H1 (cell line): Measurements from ENCODE around the gene ZNF536. TPM values are rescaled to one million over a fixed set of nuclear protein-coding genes. Genes with fewer than 3 reads are reported as not detected.

Experiments used
- CTCF ChIA-PET: fragments of 300-600 bp; sonication (Branson Sonifier 250); formaldehyde crosslinking; loops from one replicate; lab custom pipeline; 2021; ENCODE audit not compliant: partially characterized antibody; lab: Charles Lee
- POLR2A ChIA-PET: fragments of 300-600 bp; sonication (Branson Sonifier 250); formaldehyde crosslinking; loops from one replicate; lab custom pipeline; 2021; ENCODE audit warnings: inconsistent platforms; ENCODE audit not compliant: partially characterized antibody; lab: Charles Lee
- DNase-seq, 2 experiments: peaks; one replicate each; pipeline versions ENCODE4 v3.0.0 to v3.0.0-alpha.2; 2010 to 2022; ENCODE audit warnings: low spot score in 2 of 2, low read depth in 1 of 2, mixed read lengths in 1 of 2
- FAIRE-seq: peaks from 2 replicates; lab custom pipeline; 2011; peaks lifted over from hg19 to GRCh38; lab: Jason Lieb, UNC
- H2AFZ ChIP-seq: 2 replicates; pipeline ENCODE4 v1.8.1; 2012; ENCODE audit warnings: low read length, inconsistent platforms
- H2AK5ac ChIP-seq: 2 replicates; pipeline ENCODE4 v1.6.1; 2013; ENCODE audit warnings: low read depth, low read length
- H2BK120ac ChIP-seq: replicated peaks from 2 replicates; pipeline ENCODE3; 2013; ENCODE audit warnings: low read depth, low read length, inconsistent platforms
- H2BK12ac ChIP-seq: 2 replicates; pipeline ENCODE4 v1.6.1; 2013; ENCODE audit warnings: low read depth, low read length
- H2BK15ac ChIP-seq: 2 replicates; pipeline ENCODE4 v1.6.1; 2013; ENCODE audit warnings: low read length
- H2BK20ac ChIP-seq: 2 replicates; pipeline ENCODE4 v1.6.1; 2013; ENCODE audit warnings: low read length
- H2BK5ac ChIP-seq: 2 replicates; pipeline ENCODE4 v1.6.1; 2013; ENCODE audit warnings: low read depth, low read length
- H3K14ac ChIP-seq: 2 replicates; pipeline ENCODE4 v1.6.1; 2013; ENCODE audit warnings: inconsistent platforms; ENCODE audit not compliant: insufficient read length
- H3K18ac ChIP-seq: 2 replicates; pipeline ENCODE4 v1.6.1; 2013; ENCODE audit warnings: low read length; ENCODE audit errors: extremely low read depth
- H3K23ac ChIP-seq: 2 replicates; pipeline ENCODE4 v1.6.1; 2013; ENCODE audit warnings: inconsistent platforms; ENCODE audit not compliant: insufficient read length
- H3K23me2 ChIP-seq: 2 replicates; pipeline ENCODE4 v1.6.1; 2013; ENCODE audit warnings: low read depth, low read length
- H3K27ac ChIP-seq: 2 replicates; pipeline ENCODE4 v1.6.1; 2011; ENCODE audit warnings: low read depth, low read length, inconsistent platforms
- H3K27me3 ChIP-seq, 4 experiments: replicated peaks in 1 of 4; 1 replicate in 1 of 4; 2 replicates in 3 of 4; pipeline versions ENCODE4 v1.6.1 to v1.8.1; 2011 to 2013; ENCODE audit warnings: low read length in 3 of 4, mild to moderate bottlenecking in 3 of 4, inconsistent platforms in 2 of 4, mixed read lengths in 2 of 4, moderate library complexity in 1 of 4; ENCODE audit not compliant: control insufficient read depth in 3 of 4, insufficient read depth in 3 of 4; ENCODE audit errors: extremely low read depth in 1 of 4
- H3K36me3 ChIP-seq, 4 experiments: 2 replicates each; pipeline versions ENCODE4 v1.6.1 to v1.8.1; 2011 to 2013; ENCODE audit warnings: mild to moderate bottlenecking in 4 of 4, low read length in 3 of 4, moderate library complexity in 2 of 4, control low read depth in 1 of 4, inconsistent platforms in 1 of 4; ENCODE audit not compliant: insufficient read depth in 4 of 4, control insufficient read depth in 2 of 4
- H3K4ac ChIP-seq: replicated peaks from 2 replicates; pipeline ENCODE3; 2013; ENCODE audit warnings: low read length, low read depth, mixed read lengths, inconsistent platforms; ENCODE audit not compliant: insufficient read length
- H3K4me1 ChIP-seq, 4 experiments: replicated peaks in 1 of 4; 1 replicate in 1 of 4; 2 replicates in 3 of 4; pipeline versions ENCODE4 v1.6.1 to v1.8.1; 2011 to 2013; ENCODE audit warnings: low read length in 3 of 4, inconsistent platforms in 2 of 4, mixed read lengths in 1 of 4; ENCODE audit not compliant: insufficient read depth in 4 of 4, control insufficient read depth in 3 of 4
- H3K4me2 ChIP-seq, 2 experiments: 2 replicates each; pipeline versions ENCODE4 v1.6.1 to v1.8.1; 2011 to 2013; ENCODE audit warnings: low read depth in 2 of 2, low read length in 2 of 2, control low read depth in 1 of 2, inconsistent platforms in 1 of 2, mild to moderate bottlenecking in 1 of 2; ENCODE audit not compliant: insufficient read depth in 1 of 2
- H3K4me3 ChIP-seq, 4 experiments: fragments of 200-600, 300-600 bp in 1 of 4; sonication (generic), shearing (Covaris generic), sonication (Bioruptor Twin) in 1 of 4; 2 replicates each; pipeline versions ENCODE4 v1.5.1 to v1.8.1; 2011 to 2016; ENCODE audit warnings: low read length in 4 of 4, low read depth in 3 of 4, control low read depth in 2 of 4, inconsistent platforms in 2 of 4, mild to moderate bottlenecking in 2 of 4, mixed read lengths in 1 of 4, moderate library complexity in 1 of 4; ENCODE audit not compliant: insufficient read depth in 2 of 4; ENCODE audit errors: extremely low read depth in 1 of 4
- H3K56ac ChIP-seq: replicated peaks from 2 replicates; pipeline ENCODE3; 2013; ENCODE audit warnings: low read depth, mild to moderate bottlenecking, mixed read lengths, low read length, inconsistent platforms; ENCODE audit not compliant: insufficient read length
- H3K79me1 ChIP-seq: 2 replicates; pipeline ENCODE4 v1.6.1; 2013; ENCODE audit warnings: low read depth, low read length, control low read depth
- H3K79me2 ChIP-seq, 2 experiments: 2 replicates each; pipeline versions ENCODE4 v1.6.1 to v1.8.1; 2012 to 2013; ENCODE audit warnings: low read length in 2 of 2, mild to moderate bottlenecking in 2 of 2, inconsistent platforms in 1 of 2; ENCODE audit not compliant: insufficient read depth in 2 of 2, control insufficient read depth in 1 of 2
- H3K9ac ChIP-seq, 4 experiments: replicated peaks in 1 of 4; 1 replicate in 1 of 4; 2 replicates in 3 of 4; pipeline versions ENCODE4 v1.6.1 to v1.8.1; 2011 to 2013; ENCODE audit warnings: low read depth in 3 of 4, low read length in 3 of 4, control low read depth in 2 of 4, mild to moderate bottlenecking in 2 of 4, moderate library complexity in 2 of 4, inconsistent platforms in 1 of 4; ENCODE audit errors: extremely low read depth in 1 of 4
- H3K9me3 ChIP-seq, 2 experiments: 2 replicates each; pipeline versions ENCODE4 v1.6.1 to v1.8.1; 2012 to 2013; ENCODE audit warnings: mild to moderate bottlenecking in 2 of 2, moderate library complexity in 2 of 2, control low read depth in 1 of 2, inconsistent platforms in 1 of 2, low read depth in 1 of 2, low read length in 1 of 2, mixed read lengths in 1 of 2; ENCODE audit not compliant: insufficient read depth in 2 of 2
- H4K20me1 ChIP-seq, 2 experiments: replicated peaks in 1 of 2; 2 replicates each; pipeline versions ENCODE3 to v1.8.1; 2011 to 2013; ENCODE audit warnings: inconsistent platforms in 2 of 2, low read length in 2 of 2, mild to moderate bottlenecking in 1 of 2; ENCODE audit not compliant: insufficient read depth in 2 of 2, control insufficient read depth in 1 of 2
- H4K5ac ChIP-seq: 2 replicates; pipeline ENCODE4 v1.6.1; 2013; ENCODE audit warnings: low read length, low read depth, mixed read lengths, inconsistent platforms; ENCODE audit not compliant: insufficient read length
- H4K8ac ChIP-seq: 2 replicates; pipeline ENCODE4 v1.8.0; 2013; ENCODE audit warnings: mild to moderate bottlenecking, moderate library complexity, low read length, inconsistent platforms; ENCODE audit not compliant: insufficient read depth; ENCODE audit errors: extremely low read depth
- H4K91ac ChIP-seq: replicated peaks from 2 replicates; pipeline ENCODE3; 2013; ENCODE audit warnings: low read length, mixed read lengths, inconsistent platforms; ENCODE audit not compliant: insufficient read length
- ATF3 ChIP-seq: IDR thresholded peaks from 2 replicates; pipeline ENCODE4 v1.6.1; 2011; ENCODE audit warnings: low read depth, mild to moderate bottlenecking, low read length; ENCODE audit not compliant: insufficient read depth
- TEAD4 ChIP-seq: IDR thresholded peaks from 2 replicates; pipeline ENCODE4 v1.6.1; 2012; ENCODE audit warnings: low read depth, low read length, inconsistent platforms, mixed read lengths
- WGBS, 2 experiments: shearing (Covaris generic) in 1 of 2; methylation state at CpG; one replicate each; pipeline versions ENCODE4 v1.1.6 to v1.1.7; 2013 to 2015; ENCODE audit warnings: low lambda C conversion rate in 2 of 2, mixed read lengths in 2 of 2, inconsistent platforms in 1 of 2, low coverage in 1 of 2, missing lambda C conversion rate in 1 of 2; ENCODE audit not compliant: insufficient replicate concordance in 2 of 2, insufficient coverage in 1 of 2, insufficient read length in 1 of 2; ENCODE audit errors: extremely low coverage in 1 of 2, missing lambda C conversion rate in 1 of 2; 5-methylcytosine and 5-hydroxymethylcytosine counted together
- polyA plus RNA-seq, 7 experiments: library from polyadenylated mRNA; depleted of rRNA in 3 of 7; stranded (reverse) in 5 of 7; unstranded in 2 of 7; fragments of >200 nt in 5 of 7; fragments of 200-250 nt in 2 of 7; gene quantifications; 1 replicate in 5 of 7; 2 replicates in 1 of 7; 4 replicates in 1 of 7; pipeline versions ENCODE4 v1.2.1 to v1.2.3, GENCODE V29; 2011 to 2013; ENCODE audit warnings: missing spikeins in 2 of 7, mixed read lengths in 2 of 7
- total RNA-seq: library from RNA; stranded (reverse); fragmentation: NEBNext Ultra II Directional; extraction: Animal tissue kit (Norgen Biotek cat#: 25700); gene quantifications from 2 replicates; pipeline ENCODE4 v1.2.1, GENCODE V29; 2021

Gene ZNF536
- total and polyA plus RNA-seq, 2 of the 8 experiments (the other 6 are each of a cell fraction or from before 2014, with no cell fraction given) = 0.09 to 0.11 TPM

- no peaks in the 10 kb centered on the region for H3K79me2 ChIP-seq
- H2BK5ac ChIP-seq = no peak overlapping the region
- H3K9me3 ChIP-seq = no peaks in the 10 kb centered on the region
- H2BK20ac ChIP-seq = no peak overlapping the region
- WGBS, 2 experiments = 80% methylated on average over 6 of the region's 6 CpGs; no CpG with 5 or more reads in 1 of the 2 experiments
- H4K8ac ChIP-seq = no peak overlapping the region
- DNase-seq (peak in 1 of 2 experiments; percentile 14), FAIRE-seq (no peak)
- H3K4me2 ChIP-seq = no peak overlapping the region
- no peak overlapping the region for H3K4me3 ChIP-seq
- no peaks in the 10 kb centered on the region for H3K27me3 ChIP-seq
- no peak overlapping the region for H3K18ac ChIP-seq
- H3K4ac ChIP-seq = no peak overlapping the region
- H3K9ac ChIP-seq = no peak overlapping the region
- no peak overlapping the region for H2AK5ac ChIP-seq
- no peaks in the 10 kb centered on the region for H3K79me1 ChIP-seq
- no peaks in the 10 kb centered on the region for H3K4me1 ChIP-seq
- no peak overlapping the region for H2BK15ac ChIP-seq
- H4K5ac ChIP-seq = no peak overlapping the region
- no peak overlapping the region for H4K91ac ChIP-seq
- CTCF ChIA-PET = no interaction called here
- H2BK12ac ChIP-seq = no peak overlapping the region
- no peaks in the 10 kb centered on the region for H3K23me2 ChIP-seq
- H2AFZ ChIP-seq = no peak overlapping the region
- no peaks in the 10 kb centered on the region for H3K36me3 ChIP-seq
- no peak overlapping the region for H2BK120ac ChIP-seq
- no peak overlapping the region for H3K14ac ChIP-seq
- H3K23ac ChIP-seq = no peak overlapping the region
- POLR2A ChIA-PET = interaction anchor here (0.6 to 1.2 kb wide), 2 partner anchors 8 to 285 kb away, joined by 3 read pairs; no protein-coding TSS in a partner anchor
- no peaks in the 10 kb centered on the region for H4K20me1 ChIP-seq
- H3K56ac ChIP-seq = no peak overlapping the region
- H3K27ac ChIP-seq = no peak overlapping the region
- TF ChIP-seq ATF3 = no peak
- TF ChIP-seq TEAD4 = no peak
Observed at GRCh38 chr19:30428092-30428680, 56.0 kb downstream of the ZNF536 start.
